Measurements from ENCODE around the gene SPTAN1.
"Not testable (repeated sequence)": the region's sequence is repeated elsewhere in the genome, so short reads cannot be mapped to it uniquely, and the experiment has no call there.

Gene SPTAN1

GRCh38 chr9:128633601-128634000 is 81.2 kb downstream of the SPTAN1 start:
- no peak for DNase-seq

- DNase-seq: no peak
Observed at GRCh38 chr9:128634111-128634510, 81.7 kb downstream of the SPTAN1 start.

- DNase-seq: no peak
Observed at GRCh38 chr9:128634651-128635262, 82.4 kb downstream of the SPTAN1 start.

- DNase-seq: peak; percentile 84
Observed at GRCh38 chr9:128635266-128636023, 83.1 kb downstream of the SPTAN1 start.

- peak; percentile 85 for DNase-seq
Observed at GRCh38 chr9:128636024-128636390, 83.6 kb downstream of the SPTAN1 start.

GRCh38 chr9:128636556-128637530 is 84.5 kb downstream of the SPTAN1 start:
- DNase-seq: peak; percentile 36

GRCh38 chr9:128637656-128638055 is 85.3 kb downstream of the SPTAN1 start:
- no peak for DNase-seq

- no peak for DNase-seq
Observed at GRCh38 chr9:128638580-128638979, 86.2 kb downstream of the SPTAN1 start.

- DNase-seq: no peak
Observed at GRCh38 chr9:128640603-128641002, 88.2 kb downstream of the SPTAN1 start.

- DNase-seq: no peak
Observed at GRCh38 chr9:128642675-128643245, 90.4 kb downstream of the SPTAN1 start.

- peak; percentile 7 for DNase-seq
Observed at GRCh38 chr9:128643519-128644300, 91.3 kb downstream of the SPTAN1 start.

GRCh38 chr9:128648206-128648605 is 95.8 kb downstream of the SPTAN1 start:
- DNase-seq: not testable (repeated sequence)

- DNase-seq: no peak
Observed at GRCh38 chr9:128651798-128652197, 99.4 kb downstream of the SPTAN1 start.

- DNase-seq: no peak
Observed at GRCh38 chr9:128653908-128654307, 101.5 kb downstream of the SPTAN1 start.

- peak; percentile 18 for DNase-seq
Observed at GRCh38 chr9:128654481-128654880, 102.1 kb downstream of the SPTAN1 start.

GRCh38 chr9:128656416-128657343 is 104.3 kb downstream of the SPTAN1 start, which contains the start of gene DYNC2I2:
Gene DYNC2I2 (minus strand): TSS chr9:128656847. CDS start chr9:128656726, 121 bp downstream.
- DNase-seq: peak; percentile 95

GRCh38 chr9:128657344-128657704 is 104.9 kb downstream of the SPTAN1 start:
- no peak for DNase-seq

- no peak for DNase-seq
Observed at GRCh38 chr9:128657796-128658195, 105.4 kb downstream of the SPTAN1 start.

GRCh38 chr9:128666481-128666941 is 114.1 kb downstream of the SPTAN1 start:
- not testable (repeated sequence) for DNase-seq

- DNase-seq: no peak
Observed at GRCh38 chr9:128669786-128670185, 117.4 kb downstream of the SPTAN1 start.

GRCh38 chr9:128675382-128675781 is 123.0 kb downstream of the SPTAN1 start:
- no peak for DNase-seq
